ENCODE results near the gene WDR1. TPM values are rescaled to one million over a fixed set of nuclear protein-coding genes. Genes with fewer than 3 reads are reported as not detected.

The WDR1 gene
- total RNA-seq, 1 donor from 2014 or later, result 156 TPM

- no peak for DNase-seq (ENCODE audit: low read depth)
Observed at GRCh38 chr4:10086506-10087120, 30.0 kb downstream of the WDR1 start.

- DNase-seq (ENCODE audit: low read depth), result no peak
Observed at GRCh38 chr4:10085828-10086505, 30.6 kb downstream of the WDR1 start.

GRCh38 chr4:10085386-10085785 lies 31.2 kb downstream of the WDR1 start:
- DNase-seq (ENCODE audit: low read depth), result no peak

GRCh38 chr4:10084651-10085358 lies 31.8 kb downstream of the WDR1 start:
- peak; percentile 49 for DNase-seq (ENCODE audit: low read depth)

- no peak for DNase-seq (ENCODE audit: low read depth)
Observed at GRCh38 chr4:10083861-10084641, 32.5 kb downstream of the WDR1 start.

DNA sequence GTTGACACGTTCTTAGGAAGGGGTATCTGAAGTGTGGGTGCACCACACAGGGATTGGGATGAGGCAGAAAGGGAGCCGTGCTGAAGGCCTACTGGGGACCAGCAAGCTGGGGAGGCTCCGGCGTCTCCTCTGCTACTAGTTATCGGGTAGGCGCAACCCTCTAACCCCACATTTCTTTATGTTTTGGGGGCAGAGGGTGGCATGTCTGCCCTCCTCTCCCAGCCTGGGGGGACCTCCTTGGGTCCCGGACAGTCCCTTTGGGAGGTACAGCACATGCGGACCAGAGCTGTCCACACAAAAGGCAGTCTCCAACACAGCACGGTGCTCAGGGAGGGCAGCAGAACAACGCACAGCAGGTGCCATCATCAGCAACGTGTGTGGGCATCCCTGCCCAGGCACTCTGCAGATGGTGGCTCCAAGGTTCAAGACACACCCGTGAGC lies 33.2 kb downstream of the WDR1 start:
- no peak for DNase-seq (ENCODE audit: low read depth)

- DNase-seq (ENCODE audit: low read depth), result no peak
Observed at GRCh38 chr4:10082459-10083272, 33.9 kb downstream of the WDR1 start.

- no peak for DNase-seq (ENCODE audit: low read depth)
Observed at GRCh38 chr4:10082047-10082446, 34.6 kb downstream of the WDR1 start.

GRCh38 chr4:10081218-10081606 lies 35.4 kb downstream of the WDR1 start:
- no peak for DNase-seq (ENCODE audit: low read depth)

GRCh38 chr4:10080589-10081217 lies 35.9 kb downstream of the WDR1 start:
- no peak for DNase-seq (ENCODE audit: low read depth)

DNA sequence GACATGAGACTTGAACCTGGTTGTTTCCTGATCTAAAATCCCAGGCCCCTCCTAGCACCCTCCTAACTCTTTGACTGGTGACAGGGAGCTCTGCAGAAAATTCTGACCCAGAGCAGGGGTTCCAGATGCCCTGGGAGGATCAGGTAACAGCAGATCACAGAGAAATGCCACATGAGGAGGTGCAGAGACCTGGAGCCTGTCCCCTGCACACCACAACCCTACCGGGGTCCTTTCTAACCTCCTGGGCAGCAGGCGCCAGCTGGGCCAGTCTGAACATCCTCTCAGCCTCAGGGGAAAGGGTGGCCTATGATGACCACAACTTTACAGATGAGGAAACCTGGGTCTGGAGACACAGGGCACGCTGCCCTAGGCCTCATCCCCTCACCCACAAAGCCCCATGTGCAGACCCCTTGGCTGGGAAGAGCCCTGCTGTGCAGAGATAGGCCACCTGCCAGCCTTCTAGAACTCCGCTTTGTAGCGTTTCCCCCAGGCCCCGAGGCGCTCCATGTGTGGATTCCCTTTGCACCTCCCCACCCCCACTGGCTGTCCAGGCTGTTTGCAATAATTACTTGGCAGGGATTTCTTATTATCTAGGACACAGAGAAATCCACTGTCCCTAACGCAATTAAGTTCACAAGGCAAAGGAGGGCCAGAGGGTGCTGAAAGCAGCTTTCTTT lies 36.5 kb downstream of the WDR1 start:
- DNase-seq (ENCODE audit: low read depth), result no peak

GRCh38 chr4:10079256-10079655 lies 37.3 kb downstream of the WDR1 start:
- no peak for DNase-seq (ENCODE audit: low read depth)

- DNase-seq (ENCODE audit: low read depth), result no peak
Observed at GRCh38 chr4:10078481-10079233, 37.9 kb downstream of the WDR1 start.

GRCh38 chr4:10077483-10078335 lies 38.9 kb downstream of the WDR1 start:
- no peak for DNase-seq (ENCODE audit: low read depth)

- peak; percentile 37 for DNase-seq (ENCODE audit: low read depth)
Observed at GRCh38 chr4:10077076-10077475, 39.5 kb downstream of the WDR1 start.

DNA sequence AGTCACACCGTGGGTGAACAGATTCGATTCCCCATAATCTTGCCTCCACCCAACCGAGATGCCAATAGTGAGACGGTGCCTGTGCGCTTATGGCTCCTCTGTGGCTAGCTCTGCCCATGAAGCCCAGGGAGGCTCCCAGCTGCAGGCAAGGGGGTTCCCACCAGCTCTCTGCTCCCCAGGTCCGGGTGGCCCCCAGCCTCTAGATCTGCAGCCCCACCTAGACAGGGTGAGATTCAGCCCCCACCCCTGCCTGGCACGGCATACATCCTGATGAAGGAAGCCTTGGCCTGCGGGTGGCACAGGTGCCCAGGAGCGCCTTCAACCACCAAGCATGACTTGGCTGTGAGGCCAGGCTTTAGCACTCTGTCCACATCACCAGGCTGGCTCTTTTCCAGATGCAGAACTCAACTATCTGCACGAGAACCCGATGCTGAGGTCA lies 40.6 kb downstream of the WDR1 start:
- DNase-seq (ENCODE audit: low read depth), result peak; percentile 88

GRCh38 chr4:10075158-10075863 lies 41.3 kb downstream of the WDR1 start:
- DNase-seq (ENCODE audit: low read depth), result no peak
